Ovary (tissue), 9 donors: ENCODE measurements around the gene DOCK11. TPM values are rescaled to one million over a fixed set of nuclear protein-coding genes. Genes with fewer than 3 reads are reported as not detected.
"Not testable (repeated sequence)": the region's sequence is repeated elsewhere in the genome, so short reads cannot be mapped to it uniquely, and the experiment has no call there.

Experiments used
- DNase-seq, 5 donors: peaks; one replicate each; pipeline ENCODE4 v3.0.0-alpha.2; 2019 to 2020
- H3K27ac ChIP-seq, 2 donors: fragments of 200-600 bp; one replicate each; pipeline versions ENCODE4 v1.5.1 to v1.8.0; 2019 to 2022
- H3K27me3 ChIP-seq: fragments of 200-600 bp; one replicate; pipeline ENCODE4 v1.8.0; 2022
- H3K36me3 ChIP-seq: fragments of 200-600 bp; sonication (generic); one replicate; pipeline ENCODE4 v1.5.1; 2019
- H3K4me1 ChIP-seq: one replicate; pipeline ENCODE4 v1.8.1; 2013; ENCODE audit warnings: mild to moderate bottlenecking, moderate library complexity; ENCODE audit not compliant: insufficient read depth
- H3K4me3 ChIP-seq: fragments of 200-600 bp; sonication (generic); one replicate; pipeline ENCODE4 v1.5.1; 2017
- H3K9me3 ChIP-seq, 2 donors: fragments of 200-600 bp in 1 of 2; sonication (generic) in 1 of 2; one replicate each; pipeline versions ENCODE4 v1.5.1 to v1.8.1; 2013 to 2019; ENCODE audit warnings: mild to moderate bottlenecking in 1 of 2, moderate library complexity in 1 of 2
- CTCF ChIP-seq, 3 donors: fragments of 450-650 bp in 2 of 3; fragments of 200-600 bp in 1 of 3; IDR thresholded peaks; one replicate each; pipeline versions ENCODE4 v1.5.1 to v1.8.0; 2016 to 2022; ENCODE audit warnings: antibody characterized with exemption in 3 of 3, mild to moderate bottlenecking in 1 of 3
- EP300 ChIP-seq: sonication (generic); formaldehyde crosslinking; IDR thresholded peaks from one replicate; pipeline ENCODE4 v1.6.1; 2017; ENCODE audit warnings: antibody characterized with exemption
- POLR2A ChIP-seq: fragments of 450-650 bp; IDR thresholded peaks from one replicate; pipeline ENCODE4 v1.6.1; 2017; ENCODE audit warnings: antibody characterized with exemption, mild to moderate bottlenecking, moderate library complexity
- WGBS, 3 donors: extraction: QIAGEN DNeasy Blood & Tissue Kit in 1 of 3; methylation state at CpG; one replicate each; pipeline versions ENCODE4 v1.1.5 to v1.1.7; 2013 to 2017; 5-methylcytosine and 5-hydroxymethylcytosine counted together
- intact Hi-C, 4 donors: fragments of 100-400 bp; cut with DNase I; formaldehyde crosslinking; loops; one replicate each; pipeline versions ENCODE4 v1.11.0 to v1.15.1; 2022 to 2023
- polyA plus RNA-seq, 2 donors: library from polyadenylated mRNA; stranded (reverse); fragments of 200-250 nt in 1 of 2; fragments of 350-450 nt in 1 of 2; fragmentation: Illumina TruSeq in 1 of 2; extraction: RNeasy Lipid Tissue Mini Kit (QIAGEN cat#74804) in 1 of 2; gene quantifications; one replicate each; pipeline ENCODE4 v1.2.3, GENCODE V29; 2013 to 2014
- total RNA-seq, 7 donors: library from RNA; depleted of rRNA in 2 of 7; stranded (reverse); fragments of >200 nt in 2 of 7; fragmentation: NEBNext Ultra II Directional in 3 of 7; extraction: Animal tissue kit (Norgen Biotek cat#: 25700) in 3 of 7; gene quantifications; one replicate each; pipeline versions ENCODE4 v1.1.0 to v1.2.4, GENCODE V29; 2016 to 2023
- donor health status: DM: no; HTN: no; CAD: no; lungs with moderate emphysema.
- donor health status: DM: no; HTN: no; CAD: no.
- donor health status: Bipolar disorder and iron deficiency.
- donor health status: DM: yes; HTN: yes; CAD: no.
- donor health status: DM: no; HTN: no; CAD: no.
- donor health status: DM: yes; HTN: yes; CAD: no.

Gene DOCK11
- total and polyA plus RNA-seq, 9 donors = 3.6 to 18.5 (median 6.1) TPM

GRCh38 chrX:118714521-118714920 lies 218.9 kb downstream of the DOCK11 start:
- Histone ChIP-seq H3K4me1 (no peaks in the 10 kb centered on the region), H3K4me3 (no peak overlapping the region), H3K36me3 (no peaks in the 10 kb centered on the region), H3K27ac (no peak overlapping the region), H3K27me3 (no peaks in the 10 kb centered on the region), H3K9me3 (no peaks in the 10 kb centered on the region)
- no peak for DNase-seq
- no peak for TF ChIP-seq EP300
- no peak for TF ChIP-seq CTCF (IDR thresholded peaks at IDR 0.05)
- no peak for TF ChIP-seq POLR2A
- WGBS, 3 donors = 92 to 98% (median 94%) methylated on average over 1 of the region's 1 CpG
- intact Hi-C loops = no loop called here

- H3K27ac ChIP-seq, H3K4me1 ChIP-seq, H3K27me3 ChIP-seq, intact Hi-C loops, H3K4me3 ChIP-seq, H3K9me3 ChIP-seq, H3K36me3 ChIP-seq, DNase-seq: not testable (repeated sequence)
- WGBS, 3 donors = 88 to 89% (median 88%) methylated on average over 14 of the region's 14 CpGs
These were observed 220.3 kb downstream of the DOCK11 start for GRCh38 chrX:118715917-118716316.

GRCh38 chrX:118716833-118717232 lies 221.2 kb downstream of the DOCK11 start:
- intact Hi-C loops, H3K36me3 ChIP-seq, H3K4me1 ChIP-seq, DNase-seq, H3K27ac ChIP-seq, H3K4me3 ChIP-seq, H3K27me3 ChIP-seq, H3K9me3 ChIP-seq: not testable (repeated sequence)
- 90 to 93% (median 92%) methylated on average over 26 to 28 of the region's 28 CpGs for WGBS, 3 donors

- H3K27me3 ChIP-seq = no peaks in the 10 kb centered on the region
- H3K27ac ChIP-seq = no peak overlapping the region
- no peaks in the 10 kb centered on the region for H3K36me3 ChIP-seq
- no peak overlapping the region for H3K4me3 ChIP-seq
- WGBS, 3 donors = 86 to 88% (median 86%) methylated on average over 13 of the region's 13 CpGs
- no peaks in the 10 kb centered on the region for H3K4me1 ChIP-seq
- H3K9me3 ChIP-seq = no peaks in the 10 kb centered on the region
- TF ChIP-seq CTCF (IDR thresholded peaks at IDR 0.05) (no peak), POLR2A (no peak), EP300 (no peak)
- DNase-seq = no peak
- intact Hi-C loops = no loop called here
These were observed 222.2 kb downstream of the DOCK11 start for GRCh38 chrX:118717678-118718391.

GRCh38 chrX:118718737-118719136 lies 223.1 kb downstream of the DOCK11 start:
- Histone ChIP-seq H3K9me3 (no peaks in the 10 kb centered on the region), H3K4me3 (no peak overlapping the region), H3K36me3 (no peaks in the 10 kb centered on the region), H3K27me3 (no peaks in the 10 kb centered on the region), H3K27ac (no peak overlapping the region), H3K4me1 (no peaks in the 10 kb centered on the region)
- 66 to 75% (median 72%) methylated on average over 2 of the region's 2 CpGs for whole genome bisulfite sequencing, 3 donors
- intact Hi-C loops = no loop called here
- no peak for DNase-seq
- TF ChIP-seq CTCF (IDR thresholded peaks at IDR 0.05) (no peak), EP300 (no peak)
